HG03108 (cell line): Measurements from ENCODE around the gene CCR1.
"Not testable (repeated sequence)": the region's sequence is repeated elsewhere in the genome, so short reads cannot be mapped to it uniquely, and the experiment has no call there.

Experiments used
- ATAC-seq: cut with Tn5 transposase; IDR thresholded peaks from one replicate; pipeline ENCODE4 v1.9.1; 2021; ENCODE audit warnings: moderate library complexity; ENCODE audit not compliant: unreplicated experiment

Gene CCR1

GRCh38 chr3:46213201-46213600, 5.1 kb upstream of the CCR1 start:
- no peak for ATAC-seq

GRCh38 chr3:46212101-46212500, 4.0 kb upstream of the CCR1 start:
- no peak for ATAC-seq

GRCh38 chr3:46209746-46210470, 1.8 kb upstream of the CCR1 start:
- no peak for ATAC-seq

- no peak for ATAC-seq
Observed at GRCh38 chr3:46209053-46209452, 940 bp upstream of the CCR1 start.

GRCh38 chr3:46207514-46207913, 599 bp downstream of the CCR1 start:
- not testable (repeated sequence) for ATAC-seq

GRCh38 chr3:46206282-46207015, 1.7 kb downstream of the CCR1 start:
- ATAC-seq: no peak

GRCh38 chr3:46205286-46205960, 2.7 kb downstream of the CCR1 start:
- no peak for ATAC-seq

GRCh38 chr3:46203681-46204080, 4.4 kb downstream of the CCR1 start:
- no peak for ATAC-seq

GRCh38 chr3:46202535-46202934, 5.6 kb downstream of the CCR1 start:
- ATAC-seq: no peak

GRCh38 chr3:46200790-46201189, 7.3 kb downstream of the CCR1 start:
- no peak for ATAC-seq

- ATAC-seq: no peak
Observed at GRCh38 chr3:46200211-46200610, 7.9 kb downstream of the CCR1 start.

GRCh38 chr3:46196261-46196957, 11.7 kb downstream of the CCR1 start:
- no peak for ATAC-seq

- no peak for ATAC-seq
Observed at GRCh38 chr3:46194868-46195553, 13.1 kb downstream of the CCR1 start.

GRCh38 chr3:46193436-46193835, 14.7 kb downstream of the CCR1 start:
- no peak for ATAC-seq

GRCh38 chr3:46192939-46193338, 15.2 kb downstream of the CCR1 start:
- no peak for ATAC-seq

- no peak for ATAC-seq
Observed at GRCh38 chr3:46191730-46192129, 16.4 kb downstream of the CCR1 start.

GRCh38 chr3:46188708-46189107, 19.4 kb downstream of the CCR1 start:
- ATAC-seq: no peak

- no peak for ATAC-seq
Observed at GRCh38 chr3:46187876-46188275, 20.2 kb downstream of the CCR1 start.

GRCh38 chr3:46187341-46187700, 20.8 kb downstream of the CCR1 start:
- ATAC-seq: peak; percentile 4

- ATAC-seq: peak; percentile 77
Observed at GRCh38 chr3:46186471-46187340, 21.4 kb downstream of the CCR1 start.
